ENCODE data around the gene PLD6. TPM values are rescaled to one million over a fixed set of nuclear protein-coding genes. Genes with fewer than 3 reads are reported as not detected.

Gene PLD6
- total RNA-seq, 4 donors from 2014 or later, result 6.0 to 11.1 (median 8.2) TPM

- WGBS, 2 donors, result 74 to 82% methylated on average over 2 of the region's 2 CpGs
- Histone ChIP-seq H3K4me1 (peaks cover 0 to 3% (median 0%) of the 10 kb centered on the region in 4 donors), H3K4me3 (no peak overlapping the region), H3K36me3 (peaks cover 3 to 100% (median 35%) of the 10 kb centered on the region in 3 donors), H3K9me3 (no peaks in the 10 kb centered on the region), H3K27ac (no peak overlapping the region), H3K27me3 (no peaks in the 10 kb centered on the region)
- TF ChIP-seq POLR2A (IDR thresholded peaks at IDR 0.05) (no peak), EP300 (IDR thresholded peaks at IDR 0.05) (no peak)
- TF ChIP-seq, protein P1, sequence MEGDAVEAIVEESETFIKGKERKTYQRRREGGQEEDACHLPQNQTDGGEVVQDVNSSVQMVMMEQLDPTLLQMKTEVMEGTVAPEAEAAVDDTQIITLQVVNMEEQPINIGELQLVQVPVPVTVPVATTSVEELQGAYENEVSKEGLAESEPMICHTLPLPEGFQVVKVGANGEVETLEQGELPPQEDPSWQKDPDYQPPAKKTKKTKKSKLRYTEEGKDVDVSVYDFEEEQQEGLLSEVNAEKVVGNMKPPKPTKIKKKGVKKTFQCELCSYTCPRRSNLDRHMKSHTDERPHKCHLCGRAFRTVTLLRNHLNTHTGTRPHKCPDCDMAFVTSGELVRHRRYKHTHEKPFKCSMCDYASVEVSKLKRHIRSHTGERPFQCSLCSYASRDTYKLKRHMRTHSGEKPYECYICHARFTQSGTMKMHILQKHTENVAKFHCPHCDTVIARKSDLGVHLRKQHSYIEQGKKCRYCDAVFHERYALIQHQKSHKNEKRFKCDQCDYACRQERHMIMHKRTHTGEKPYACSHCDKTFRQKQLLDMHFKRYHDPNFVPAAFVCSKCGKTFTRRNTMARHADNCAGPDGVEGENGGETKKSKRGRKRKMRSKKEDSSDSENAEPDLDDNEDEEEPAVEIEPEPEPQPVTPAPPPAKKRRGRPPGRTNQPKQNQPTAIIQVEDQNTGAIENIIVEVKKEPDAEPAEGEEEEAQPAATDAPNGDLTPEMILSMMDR (IDR thresholded peaks at IDR 0.05), result no peak
- no peak for DNase-seq (ENCODE audit: low spot score in 2 of 2)
Observed at GRCh38 chr17:17179371-17179827, 26.7 kb downstream of the PLD6 start.

- Histone ChIP-seq H3K9me3 (no peaks in the 10 kb centered on the region), H3K4me3 (no peak overlapping the region), H3K27me3 (no peaks in the 10 kb centered on the region), H3K4me1 (peaks cover 0 to 9% (median 0%) of the 10 kb centered on the region in 4 donors), H3K27ac (no peak overlapping the region), H3K36me3 (peaks cover 3 to 100% (median 29%) of the 10 kb centered on the region in 3 donors)
- DNase-seq (ENCODE audit: low spot score in 2 of 2), result no peak
- no peak for TF ChIP-seq POLR2A (IDR thresholded peaks at IDR 0.05)
- TF ChIP-seq EP300 (IDR thresholded peaks at IDR 0.05), result no peak
- TF ChIP-seq, protein P1 (IDR thresholded peaks at IDR 0.05), result no peak
- WGBS, 2 donors, result 82 to 86% methylated on average over 7 to 12 of the region's 12 CpGs
Observed at GRCh38 chr17:17177176-17177575, 29.0 kb downstream of the PLD6 start.

- H3K4me3 ChIP-seq, result no peak overlapping the region
- 86 to 96% methylated on average over 12 of the region's 12 CpGs for WGBS, 2 donors
- DNase-seq (ENCODE audit: low spot score in 2 of 2), result no peak
- H3K36me3 ChIP-seq, result peaks cover 3 to 100% (median 27%) of the 10 kb centered on the region in 3 donors
- H3K27me3 ChIP-seq, result no peaks in the 10 kb centered on the region
- H3K27ac ChIP-seq, result no peak overlapping the region
- no peaks in the 10 kb centered on the region for H3K9me3 ChIP-seq
- H3K4me1 ChIP-seq, result peaks cover 0 to 10% (median 0%) of the 10 kb centered on the region in 4 donors
- TF ChIP-seq POLR2A (IDR thresholded peaks at IDR 0.05), result no peak
Observed at GRCh38 chr17:17176341-17176740, 29.8 kb downstream of the PLD6 start.

- no peaks in the 10 kb centered on the region for H3K27me3 ChIP-seq
- H3K4me1 ChIP-seq, result peaks cover 0 to 10% (median 0%) of the 10 kb centered on the region in 4 donors
- TF ChIP-seq, protein P1 (IDR thresholded peaks at IDR 0.05), result no peak
- TF ChIP-seq EP300 (IDR thresholded peaks at IDR 0.05), result no peak
- TF ChIP-seq POLR2A (IDR thresholded peaks at IDR 0.05), result no peak
- DNase-seq (ENCODE audit: low spot score in 2 of 2), result no peak
- H3K4me3 ChIP-seq, result no peak overlapping the region
- H3K36me3 ChIP-seq, result peaks cover 3 to 100% (median 26%) of the 10 kb centered on the region in 3 donors
- 81 to 88% methylated on average over 10 to 12 of the region's 12 CpGs for WGBS, 2 donors
- H3K27ac ChIP-seq, result no peak overlapping the region
- H3K9me3 ChIP-seq, result no peaks in the 10 kb centered on the region
Observed at GRCh38 chr17:17175917-17176316, 30.2 kb downstream of the PLD6 start.

- Histone ChIP-seq H3K4me1 (peaks cover 0 to 10% (median 0%) of the 10 kb centered on the region in 4 donors), H3K4me3 (no peak overlapping the region), H3K27ac (no peak overlapping the region), H3K27me3 (no peaks in the 10 kb centered on the region), H3K36me3 (peaks cover 3 to 100% (median 23%) of the 10 kb centered on the region in 3 donors), H3K9me3 (no peaks in the 10 kb centered on the region)
- TF ChIP-seq POLR2A (IDR thresholded peaks at IDR 0.05) (no peak), EP300 (IDR thresholded peaks at IDR 0.05) (no peak)
- TF ChIP-seq, protein P1 (IDR thresholded peaks at IDR 0.05), result no peak
- 87 to 90% methylated on average over 8 of the region's 8 CpGs for WGBS, 2 donors
- no peak for DNase-seq (ENCODE audit: low spot score in 2 of 2)
Observed at GRCh38 chr17:17175340-17175739, 30.8 kb downstream of the PLD6 start.

Data from tibial nerve (tissue), 4 donors.